DOHH2 (cell line): ENCODE data around the gene CXXC1.
"Not testable (repeated sequence)": the region's sequence is repeated elsewhere in the genome, so short reads cannot be mapped to it uniquely, and the experiment has no call there.

ENCODE experiments used
- H3F3A ChIP-seq: fragments of 200-600 bp; sonication (generic), shearing (Covaris generic); 2 replicates; pipeline ENCODE4 v1.6.0; 2016; ENCODE audit warnings: antibody characterized with exemption, mild to moderate bottlenecking; ENCODE audit not compliant: control insufficient read depth, insufficient read depth
- H3K27ac ChIP-seq: fragments of 200-600 bp; sonication (generic); 2 replicates; pipeline ENCODE4 v1.5.1; 2014; ENCODE audit warnings: low read depth, mild to moderate bottlenecking, low read length, moderate library complexity
- H3K27me3 ChIP-seq: fragments of 200-600 bp; sonication (generic); 2 replicates; pipeline ENCODE4 v1.6.1; 2014; ENCODE audit warnings: mild to moderate bottlenecking, low read length, mixed read lengths; ENCODE audit not compliant: control insufficient read depth
- H3K36me3 ChIP-seq: fragments of 200-600 bp; sonication (generic); 2 replicates; pipeline ENCODE4 v1.6.1; 2014; ENCODE audit warnings: mild to moderate bottlenecking, low read length, moderate library complexity, mixed read lengths; ENCODE audit not compliant: control insufficient read depth
- H3K4me1 ChIP-seq: fragments of 200-600 bp; sonication (generic); 2 replicates; pipeline ENCODE4 v1.6.1; 2014; ENCODE audit warnings: mild to moderate bottlenecking, low read length, mixed read lengths; ENCODE audit not compliant: control insufficient read depth
- H3K4me2 ChIP-seq: fragments of 200-600 bp; sonication (generic); 2 replicates; pipeline ENCODE4 v1.6.0; 2014; ENCODE audit warnings: mild to moderate bottlenecking, low read length, moderate library complexity
- H3K4me3 ChIP-seq: fragments of 200-600 bp; sonication (generic); 2 replicates; pipeline ENCODE4 v1.5.1; 2014; ENCODE audit warnings: mild to moderate bottlenecking, low read length, mixed read lengths
- H3K79me2 ChIP-seq: fragments of 200-600 bp; sonication (generic); 2 replicates; pipeline ENCODE4 v1.6.1; 2014; ENCODE audit warnings: mild to moderate bottlenecking, low read length, mixed read lengths; ENCODE audit not compliant: control insufficient read depth
- H3K9me2 ChIP-seq: fragments of 200-600 bp; sonication (generic); replicated peaks from 2 replicates; pipeline ENCODE4 v1.6.1; 2014; ENCODE audit warnings: mild to moderate bottlenecking, low read length, mixed read lengths; ENCODE audit not compliant: control insufficient read depth
- H3K9me3 ChIP-seq: fragments of 200-600 bp; sonication (generic); 2 replicates; pipeline ENCODE4 v1.6.1; 2014; ENCODE audit warnings: antibody characterized with exemption, low read length, mixed read lengths; ENCODE audit not compliant: control insufficient read depth, insufficient read depth
- H4K20me1 ChIP-seq: fragments of 200-600 bp; sonication (generic); 2 replicates; pipeline ENCODE4 v1.6.0; 2014; ENCODE audit warnings: low read depth, mild to moderate bottlenecking, antibody characterized with exemption, low read length, moderate library complexity; ENCODE audit not compliant: control insufficient read depth, insufficient read depth
- CTCF ChIP-seq: fragments of 200-600 bp; sonication (generic); IDR thresholded peaks from one replicate; pipeline ENCODE4 v1.5.1; 2014; ENCODE audit warnings: antibody characterized with exemption, mild to moderate bottlenecking, low read depth, low read length; ENCODE audit not compliant: poor library complexity, severe bottlenecking
- EZH2phosphoT487 ChIP-seq: fragments of 200-600 bp; sonication (generic); IDR thresholded peaks from 2 replicates; pipeline ENCODE4 v1.6.1; 2017; ENCODE audit warnings: borderline replicate concordance, mild to moderate bottlenecking, antibody characterized with exemption, low read length, moderate library complexity, mixed read lengths

CXXC1 gene

GRCh38 chr18:50312296-50313030, 25.0 kb upstream of the CXXC1 start:
- H3K4me2 ChIP-seq: peak overlapping the region; percentile 78
- no peak for TF ChIP-seq EZH2phosphoT487
- TF ChIP-seq CTCF: no peak
- peaks cover 66% of the 10 kb centered on the region for H3K4me1 ChIP-seq
- peak overlapping the region; percentile 60 for H3K4me3 ChIP-seq
- no peaks in the 10 kb centered on the region for H3K27me3 ChIP-seq
- H4K20me1 ChIP-seq: no peaks in the 10 kb centered on the region
- H3K9me3 ChIP-seq: no peaks in the 10 kb centered on the region
- no peaks in the 10 kb centered on the region for H3K9me2 ChIP-seq
- H3F3A ChIP-seq: peaks cover 14% of the 10 kb centered on the region
- no peaks in the 10 kb centered on the region for H3K36me3 ChIP-seq
- H3K79me2 ChIP-seq: no peaks in the 10 kb centered on the region
- peak overlapping the region; percentile 68 for H3K27ac ChIP-seq

GRCh38 chr18:50311650-50312049, 24.2 kb upstream of the CXXC1 start:
- Histone ChIP-seq H3K9me2 (no peaks in the 10 kb centered on the region), H3K27ac (no peak overlapping the region), H4K20me1 (no peaks in the 10 kb centered on the region), H3K27me3 (no peaks in the 10 kb centered on the region), H3K9me3 (no peaks in the 10 kb centered on the region), H3K79me2 (no peaks in the 10 kb centered on the region), H3K36me3 (no peaks in the 10 kb centered on the region), H3K4me2 (no peak overlapping the region), H3F3A (peaks cover 14% of the 10 kb centered on the region), H3K4me3 (no peak overlapping the region), H3K4me1 (peaks cover 72% of the 10 kb centered on the region)
- TF ChIP-seq EZH2phosphoT487 (no peak), CTCF (no peak)

GRCh38 chr18:50310080-50310479, 22.6 kb upstream of the CXXC1 start:
- H3K27ac ChIP-seq: no peak overlapping the region
- H3K79me2 ChIP-seq: no peaks in the 10 kb centered on the region
- peaks cover 9% of the 10 kb centered on the region for H3F3A ChIP-seq
- H3K4me2 ChIP-seq: no peak overlapping the region
- no peak overlapping the region for H3K4me3 ChIP-seq
- no peaks in the 10 kb centered on the region for H4K20me1 ChIP-seq
- peaks cover 4% of the 10 kb centered on the region; the same call in 1 of the 2 replicates for H3K9me3 ChIP-seq
- no peaks in the 10 kb centered on the region for H3K36me3 ChIP-seq
- peaks cover 56% of the 10 kb centered on the region for H3K4me1 ChIP-seq
- H3K9me2 ChIP-seq: no peaks in the 10 kb centered on the region
- TF ChIP-seq EZH2phosphoT487 (no peak), CTCF (no peak)
- no peaks in the 10 kb centered on the region for H3K27me3 ChIP-seq

- H3K79me2 ChIP-seq, H3K9me3 ChIP-seq, H4K20me1 ChIP-seq, H3K9me2 ChIP-seq, H3K27ac ChIP-seq, H3K36me3 ChIP-seq, H3F3A ChIP-seq, H3K4me3 ChIP-seq, H3K27me3 ChIP-seq: not testable (repeated sequence)
- peak overlapping the region; percentile 86; the same call in 1 of the 2 replicates for H3K4me2 ChIP-seq
- H3K4me1 ChIP-seq: peaks cover 44% of the 10 kb centered on the region
These were observed 21.4 kb upstream of the CXXC1 start for GRCh38 chr18:50308851-50309250.
